HG03521 (cell line): ENCODE measurements around the gene ING5.

ENCODE experiments used
- ATAC-seq: cut with Tn5 transposase; IDR thresholded peaks from one replicate; pipeline ENCODE4 v1.9.1; 2021; ENCODE audit warnings: mild to moderate bottlenecking, moderate library complexity; ENCODE audit not compliant: unreplicated experiment

ING5 gene

GRCh38 chr2:241672243-241673188 is 29.3 kb upstream of the ING5 start:
- no peak for ATAC-seq

GRCh38 chr2:241673189-241673663 is 28.6 kb upstream of the ING5 start:
- no peak for ATAC-seq

- ATAC-seq = no peak
Observed at GRCh38 chr2:241673797-241674725, 27.8 kb upstream of the ING5 start.

GRCh38 chr2:241675885-241676284 is 26.0 kb upstream of the ING5 start:
- no peak for ATAC-seq

- ATAC-seq = no peak
Observed at GRCh38 chr2:241676665-241677064, 25.2 kb upstream of the ING5 start.

- ATAC-seq = no peak
Observed at GRCh38 chr2:241677392-241677791, 24.4 kb upstream of the ING5 start.

- no peak for ATAC-seq
Observed at GRCh38 chr2:241678307-241678706, 23.5 kb upstream of the ING5 start.

GRCh38 chr2:241678784-241679540 is 22.9 kb upstream of the ING5 start:
- ATAC-seq = no peak

- no peak for ATAC-seq
Observed at GRCh38 chr2:241680044-241680443, 21.8 kb upstream of the ING5 start.

- ATAC-seq = no peak
Observed at GRCh38 chr2:241680827-241681599, 20.8 kb upstream of the ING5 start.

- ATAC-seq = peak; percentile 5
Observed at GRCh38 chr2:241686324-241686649, 15.6 kb upstream of the ING5 start.

GRCh38 chr2:241686650-241687425 is 15.0 kb upstream of the ING5 start, which contains the start of gene DTYMK:
TSS of gene DTYMK (minus strand) at chr2:241686815. CDS start at chr2:241686783, 32 bp downstream.
- peak; percentile 95 for ATAC-seq

GRCh38 chr2:241689306-241689705 is 12.5 kb upstream of the ING5 start:
- no peak for ATAC-seq

- no peak for ATAC-seq
Observed at GRCh38 chr2:241690202-241690717, 11.6 kb upstream of the ING5 start.

GRCh38 chr2:241692448-241692847 is 9.4 kb upstream of the ING5 start:
- ATAC-seq = no peak

GRCh38 chr2:241695651-241696050 is 6.2 kb upstream of the ING5 start:
- ATAC-seq = no peak

- no peak for ATAC-seq
Observed at GRCh38 chr2:241701149-241701398, 765 bp upstream of the ING5 start.

GRCh38 chr2:241702155-241703031 is 554 bp downstream of the ING5 start:
- ATAC-seq = peak; percentile 60
